ENCODE data around the gene TBR1.

DNA sequence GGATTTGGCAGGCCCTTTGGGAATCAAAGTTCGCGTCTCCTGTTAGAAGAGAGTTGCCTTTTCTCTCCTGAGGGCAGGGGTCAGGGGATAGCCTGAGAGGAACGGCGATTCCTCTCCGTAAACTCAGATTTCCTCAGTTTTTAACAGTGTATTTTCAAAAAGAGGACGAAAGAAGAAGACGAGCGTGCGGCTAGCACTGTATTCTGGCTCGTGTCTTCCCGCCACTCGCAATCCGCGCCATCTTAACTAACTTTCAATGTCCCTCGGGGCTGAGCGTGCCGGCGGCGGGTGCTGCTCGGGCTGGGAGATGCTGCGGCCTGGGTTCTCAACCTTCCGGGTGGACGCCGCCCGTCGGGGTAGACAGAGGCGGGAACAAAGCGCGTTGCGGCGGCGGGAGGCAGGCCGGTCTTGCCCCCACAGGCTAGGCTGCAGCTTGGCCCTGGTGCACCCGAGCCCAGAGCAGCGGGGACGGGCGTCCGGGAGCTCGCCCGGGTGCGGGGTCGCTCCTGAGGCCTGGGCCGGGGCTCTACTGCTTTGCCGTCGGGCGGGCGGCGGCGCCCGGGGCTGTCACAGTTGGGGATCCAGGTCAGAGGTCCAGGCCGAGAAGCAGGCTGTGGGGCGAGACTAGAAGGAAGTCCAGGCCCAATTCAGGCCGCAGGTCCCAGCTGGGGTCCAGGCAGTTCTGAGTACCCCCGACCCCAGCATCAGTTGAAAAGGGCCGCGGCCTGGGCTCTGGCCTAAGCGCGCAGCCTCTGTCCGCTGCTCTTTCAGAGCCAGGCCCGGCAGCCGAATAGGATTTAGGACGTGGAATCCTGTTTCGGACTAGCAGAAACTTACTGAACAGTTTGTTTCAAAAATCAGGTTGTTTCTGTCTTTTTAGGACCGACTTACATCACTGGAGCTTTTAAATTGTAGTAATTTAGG, 11.8 kb downstream of the TBR1 start:
- TF ChIP-seq, protein P1, sequence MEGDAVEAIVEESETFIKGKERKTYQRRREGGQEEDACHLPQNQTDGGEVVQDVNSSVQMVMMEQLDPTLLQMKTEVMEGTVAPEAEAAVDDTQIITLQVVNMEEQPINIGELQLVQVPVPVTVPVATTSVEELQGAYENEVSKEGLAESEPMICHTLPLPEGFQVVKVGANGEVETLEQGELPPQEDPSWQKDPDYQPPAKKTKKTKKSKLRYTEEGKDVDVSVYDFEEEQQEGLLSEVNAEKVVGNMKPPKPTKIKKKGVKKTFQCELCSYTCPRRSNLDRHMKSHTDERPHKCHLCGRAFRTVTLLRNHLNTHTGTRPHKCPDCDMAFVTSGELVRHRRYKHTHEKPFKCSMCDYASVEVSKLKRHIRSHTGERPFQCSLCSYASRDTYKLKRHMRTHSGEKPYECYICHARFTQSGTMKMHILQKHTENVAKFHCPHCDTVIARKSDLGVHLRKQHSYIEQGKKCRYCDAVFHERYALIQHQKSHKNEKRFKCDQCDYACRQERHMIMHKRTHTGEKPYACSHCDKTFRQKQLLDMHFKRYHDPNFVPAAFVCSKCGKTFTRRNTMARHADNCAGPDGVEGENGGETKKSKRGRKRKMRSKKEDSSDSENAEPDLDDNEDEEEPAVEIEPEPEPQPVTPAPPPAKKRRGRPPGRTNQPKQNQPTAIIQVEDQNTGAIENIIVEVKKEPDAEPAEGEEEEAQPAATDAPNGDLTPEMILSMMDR (conservative IDR thresholded peaks at IDR 0.05; ENCODE audit: low read depth, low read length) = no peak
- TF ChIP-seq CEBPB (IDR thresholded peaks at IDR 0.05; ENCODE audit: low read depth, low read length) (no peak), POLR2A (IDR thresholded peaks at IDR 0.05; ENCODE audit: low read depth, low read length) (no peak), RAD21 (IDR thresholded peaks at IDR 0.05; ENCODE audit: low read length) (no peak), MAZ (IDR thresholded peaks at IDR 0.05; ENCODE audit: borderline replicate concordance, low read depth, low read length) (no peak), RFX5 (IDR thresholded peaks at IDR 0.05; ENCODE audit: low read depth, low read length) (no peak)
